CD4-positive, alpha-beta memory T cell (primary cell): ENCODE results near the gene SMNDC1. TPM values are rescaled to one million over a fixed set of nuclear protein-coding genes. Genes with fewer than 3 reads are reported as not detected.

ENCODE experiments used
- CTCF ChIA-PET: fragments of 350-600 bp; sonication (Branson Sonifier 250); formaldehyde crosslinking; loops from one replicate; lab custom pipeline; 2021; ENCODE audit warnings: inconsistent platforms; ENCODE audit not compliant: partially characterized antibody; lab: Charles Lee
- POLR2A ChIA-PET: fragments of 350-600 bp; sonication (Branson Sonifier 250); formaldehyde crosslinking; loops from one replicate; lab custom pipeline; 2021; ENCODE audit not compliant: partially characterized antibody; lab: Charles Lee
- DNase-seq, 5 donors: peaks; one replicate each; pipeline versions ENCODE4 v3.0.0 to v3.0.0-alpha.2; 2020 to 2022; ENCODE audit warnings: mixed read lengths in 1 of 5
- H3K27ac ChIP-seq: one replicate; pipeline ENCODE4 v1.7.0; 2013; ENCODE audit warnings: low read depth, low read length
- H3K27me3 ChIP-seq: 2 replicates; pipeline ENCODE4 v1.7.0; 2013; ENCODE audit warnings: mild to moderate bottlenecking, low read length, moderate library complexity; ENCODE audit not compliant: insufficient read depth
- H3K36me3 ChIP-seq: 2 replicates; pipeline ENCODE4 v1.7.0; 2013; ENCODE audit warnings: mild to moderate bottlenecking, low read length, moderate library complexity; ENCODE audit not compliant: insufficient read depth
- H3K4me1 ChIP-seq: 2 replicates; pipeline ENCODE4 v1.7.0; 2013; ENCODE audit warnings: mild to moderate bottlenecking, low read length, moderate library complexity; ENCODE audit not compliant: insufficient read depth
- H3K4me3 ChIP-seq, 2 donors: one replicate each; pipeline ENCODE4 v1.7.0; 2013; ENCODE audit warnings: low read length in 2 of 2, mild to moderate bottlenecking in 1 of 2
- H3K9me3 ChIP-seq, 2 donors: one replicate each; pipeline ENCODE4 v1.7.0; 2013; ENCODE audit warnings: low read length in 2 of 2, control low read depth in 1 of 2; ENCODE audit not compliant: control insufficient read depth in 1 of 2
- H3K27ac Mint-ChIP-seq, 7 donors: one replicate each; pipeline ENCODE4 v1.8.0; 2020 to 2021; ENCODE audit warnings: mixed read lengths in 7 of 7, mild to moderate bottlenecking in 6 of 7, inconsistent platforms in 3 of 7, moderate library complexity in 3 of 7
- H3K27me3 Mint-ChIP-seq, 2 donors: one replicate each; pipeline ENCODE4 v1.8.0; 2020 to 2021; ENCODE audit warnings: mixed read lengths in 2 of 2
- H3K36me3 Mint-ChIP-seq, 2 donors: one replicate each; pipeline ENCODE4 v1.8.0; 2020 to 2021; ENCODE audit warnings: mixed read lengths in 2 of 2, inconsistent platforms in 1 of 2, mild to moderate bottlenecking in 1 of 2
- H3K4me1 Mint-ChIP-seq, 4 donors: one replicate each; pipeline ENCODE4 v1.8.0; 2020 to 2021; ENCODE audit warnings: mixed read lengths in 4 of 4, mild to moderate bottlenecking in 1 of 4
- H3K4me3 Mint-ChIP-seq, 8 donors: one replicate each; pipeline ENCODE4 v1.8.0; 2020 to 2021; ENCODE audit warnings: mixed read lengths in 8 of 8, mild to moderate bottlenecking in 7 of 8, moderate library complexity in 6 of 8, inconsistent platforms in 3 of 8
- H3K9me3 Mint-ChIP-seq, 8 donors: one replicate each; pipeline ENCODE4 v1.8.0; 2020 to 2021; ENCODE audit warnings: mixed read lengths in 8 of 8, mild to moderate bottlenecking in 5 of 8, inconsistent platforms in 3 of 8, moderate library complexity in 1 of 8
- intact Hi-C: fragments of 100-400 bp; cut with micrococcal nuclease; formaldehyde crosslinking; loops from one replicate; pipeline ENCODE4 v1.15.1; 2023
- polyA plus RNA-seq, 2 donors: library from polyadenylated mRNA; unstranded; fragments of 300-500 nt; fragmentation: Illumina TruSeq; gene quantifications; one replicate each; pipeline ENCODE4 v1.2.3, GENCODE V29; 2021
- total RNA-seq, 2 experiments: library from RNA; stranded (reverse); gene quantifications; one replicate each; pipeline ENCODE4 v1.2.3, GENCODE V29; 2021

Gene SMNDC1
- total and polyA plus RNA-seq, 4 experiments from 2014 or later = 11.3 to 39.3 (median 30.8) TPM

- ChIA-PET POLR2A (no interaction called here), CTCF (interaction anchor here (1.6 kb wide), 1 partner anchor 150 kb away, joined by 4 read pairs; no protein-coding TSS in a partner anchor)
- Mint-ChIP-seq H3K9me3 (peaks cover 0 to 2% (median 0%) of the 10 kb centered on the region in 8 donors), H3K27ac (peak overlapping the region in 1 of 7 donors; percentile 1), H3K4me3 (no peak overlapping the region), H3K27me3 (no peaks in the 10 kb centered on the region), H3K4me1 (peaks cover 6 to 17% (median 15%) of the 10 kb centered on the region in 4 donors), H3K36me3 (no peaks in the 10 kb centered on the region)
- Histone ChIP-seq H3K27ac (no peak overlapping the region), H3K27me3 (no peaks in the 10 kb centered on the region), H3K36me3 (no peaks in the 10 kb centered on the region), H3K4me1 (peaks cover 9% of the 10 kb centered on the region), H3K9me3 (no peaks in the 10 kb centered on the region), H3K4me3 (no peak overlapping the region)
- DNase-seq = no peak
- intact Hi-C loops = no loop called here
Measured at GRCh38 chr10:110349386-110349785, 44.7 kb upstream of the SMNDC1 start.

DNA sequence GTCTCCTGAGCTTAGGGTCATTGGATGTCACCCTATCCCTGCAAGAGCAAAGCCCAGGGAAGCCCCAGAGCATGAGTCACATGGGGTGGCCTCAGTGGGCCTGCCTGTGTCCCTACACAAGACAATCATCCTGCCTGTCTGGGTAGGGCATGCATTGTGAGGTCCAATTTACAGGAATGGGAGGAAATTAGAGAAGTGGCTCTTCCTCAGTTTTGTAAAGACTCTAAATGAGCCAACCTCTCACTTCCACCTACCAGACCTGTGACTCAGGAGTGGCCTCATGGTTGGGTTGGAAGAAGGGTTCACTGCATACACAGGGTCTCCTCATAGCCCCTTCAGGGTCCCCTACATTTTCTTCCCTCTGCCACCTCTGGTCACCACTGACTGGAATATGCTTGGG is 43.6 kb upstream of the SMNDC1 start:
- ChIA-PET CTCF (no interaction called here), POLR2A (no interaction called here)
- Mint-ChIP-seq H3K27ac (no peak overlapping the region), H3K27me3 (peaks cover 0 to 2% of the 10 kb centered on the region in 2 donors), H3K9me3 (peaks cover 0 to 2% (median 0%) of the 10 kb centered on the region in 8 donors), H3K36me3 (no peaks in the 10 kb centered on the region), H3K4me3 (no peak overlapping the region), H3K4me1 (peaks cover 0 to 7% (median 5%) of the 10 kb centered on the region in 4 donors)
- Histone ChIP-seq H3K27me3 (no peaks in the 10 kb centered on the region), H3K9me3 (no peaks in the 10 kb centered on the region), H3K4me3 (no peak overlapping the region), H3K4me1 (no peaks in the 10 kb centered on the region), H3K36me3 (no peaks in the 10 kb centered on the region), H3K27ac (no peak overlapping the region)
- intact Hi-C loops = no loop called here
- no peak for DNase-seq

DNA sequence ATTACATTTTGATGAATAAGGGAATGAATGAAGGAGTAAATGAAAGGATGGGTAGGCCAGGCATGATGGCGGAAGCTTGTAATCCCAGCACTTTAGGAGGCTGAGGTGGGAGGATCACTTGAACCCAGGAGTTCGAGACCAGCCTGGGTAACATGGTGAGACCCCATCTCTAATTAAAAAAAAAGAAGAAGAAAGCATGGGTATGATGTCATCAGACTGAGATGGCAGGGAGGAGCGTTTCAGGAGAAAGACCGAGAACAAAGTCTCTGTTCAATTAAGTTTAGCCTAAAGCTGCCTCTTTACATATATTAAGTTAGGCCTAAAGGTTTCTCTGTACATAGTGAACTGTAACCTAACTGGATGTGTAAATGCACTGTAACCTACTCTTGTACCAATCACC is 42.2 kb upstream of the SMNDC1 start:
- Histone ChIP-seq H3K4me1 (no peaks in the 10 kb centered on the region), H3K27ac (no peak overlapping the region), H3K9me3 (no peaks in the 10 kb centered on the region), H3K4me3 (no peak overlapping the region), H3K27me3 (no peaks in the 10 kb centered on the region), H3K36me3 (no peaks in the 10 kb centered on the region)
- Mint-ChIP-seq H3K36me3 (no peaks in the 10 kb centered on the region), H3K27ac (peak overlapping the region in 1 of 7 donors; percentile 9), H3K9me3 (peaks cover 0 to 2% (median 0%) of the 10 kb centered on the region in 8 donors), H3K4me3 (no peak overlapping the region), H3K4me1 (peaks cover 0 to 4% (median 2%) of the 10 kb centered on the region in 4 donors), H3K27me3 (peaks cover 2% of the 10 kb centered on the region in 2 donors)
- DNase-seq = no peak
- CTCF ChIA-PET = no interaction called here
- intact Hi-C loops = no loop called here
- POLR2A ChIA-PET = interaction anchor here (0.6 kb wide), 1 partner anchor 376 kb away, joined by 3 read pairs; no protein-coding TSS in a partner anchor

DNA sequence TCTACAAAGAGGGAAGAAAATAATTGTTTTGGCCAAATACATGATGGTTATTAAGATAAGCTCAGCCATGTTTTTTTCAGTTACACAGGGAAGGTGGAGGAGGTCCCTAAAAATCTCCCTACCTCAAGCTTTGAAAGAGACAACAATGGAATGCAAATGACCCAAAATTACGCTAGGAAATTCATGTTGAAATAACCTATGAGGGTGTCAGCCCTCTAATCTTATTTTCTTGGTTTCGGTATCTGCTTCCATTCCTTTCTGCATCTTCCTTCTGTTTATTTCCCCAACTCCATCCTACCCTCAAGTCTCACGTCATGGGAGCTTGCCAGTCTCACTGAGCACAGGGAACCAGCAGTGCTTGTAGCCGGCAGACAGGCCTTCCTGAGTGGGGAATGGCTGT is 40.6 kb upstream of the SMNDC1 start:
- DNase-seq = no peak
- POLR2A ChIA-PET = interaction anchor here (0.9 to 1.0 kb wide), 2 partner anchors 10 to 12 kb away, joined by 3 read pairs; no protein-coding TSS in a partner anchor
- Histone ChIP-seq H3K4me3 (no peak overlapping the region), H3K27ac (no peak overlapping the region), H3K9me3 (no peaks in the 10 kb centered on the region), H3K36me3 (no peaks in the 10 kb centered on the region), H3K4me1 (no peaks in the 10 kb centered on the region), H3K27me3 (no peaks in the 10 kb centered on the region)
- intact Hi-C loops = no loop called here
- Mint-ChIP-seq H3K4me1 (peaks cover 0 to 4% (median 2%) of the 10 kb centered on the region in 4 donors), H3K4me3 (no peak overlapping the region), H3K27ac (no peak overlapping the region), H3K36me3 (no peaks in the 10 kb centered on the region), H3K9me3 (peaks cover 0 to 2% (median 0%) of the 10 kb centered on the region in 8 donors), H3K27me3 (peaks cover 2 to 4% of the 10 kb centered on the region in 2 donors)
- CTCF ChIA-PET = interaction anchor here (1.1 to 2.1 kb wide), 3 partner anchors 8 to 11 kb away, joined by 3 to 7 read pairs (median 6); no protein-coding TSS in a partner anchor

DNA sequence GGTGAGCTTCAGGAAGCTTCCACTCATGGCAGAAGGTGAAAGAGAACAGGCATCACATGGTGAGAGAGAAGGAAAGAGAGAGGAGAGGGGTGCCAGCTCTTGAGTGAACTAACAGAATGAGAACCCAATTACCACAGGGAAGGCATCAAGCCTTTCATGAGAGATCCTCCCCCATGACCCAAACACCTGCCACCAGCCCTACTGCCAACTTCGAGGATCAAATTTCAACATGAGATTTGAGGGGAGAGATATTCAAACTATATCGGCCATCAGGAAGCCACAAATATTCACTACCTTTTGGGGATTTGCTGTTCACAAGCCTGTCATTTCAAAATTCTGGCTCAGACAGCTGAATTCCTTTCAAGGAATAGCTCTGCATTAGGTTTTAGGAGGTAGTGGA is 39.9 kb upstream of the SMNDC1 start:
- Mint-ChIP-seq H3K4me3 (no peak overlapping the region), H3K9me3 (peaks cover 0 to 2% (median 0%) of the 10 kb centered on the region in 8 donors), H3K27ac (no peak overlapping the region), H3K27me3 (peaks cover 2 to 7% of the 10 kb centered on the region in 2 donors), H3K36me3 (no peaks in the 10 kb centered on the region), H3K4me1 (peaks cover 0 to 4% (median 1%) of the 10 kb centered on the region in 4 donors)
- H3K27me3 ChIP-seq = no peaks in the 10 kb centered on the region
- no peaks in the 10 kb centered on the region for H3K9me3 ChIP-seq
- POLR2A ChIA-PET = no interaction called here
- intact Hi-C loops = no loop called here
- CTCF ChIA-PET = interaction anchor here (1.1 to 2.1 kb wide), 3 partner anchors 8 to 11 kb away, joined by 3 to 7 read pairs (median 6); no protein-coding TSS in a partner anchor
- DNase-seq = no peak
- no peaks in the 10 kb centered on the region for H3K4me1 ChIP-seq
- H3K27ac ChIP-seq = no peak overlapping the region
- H3K4me3 ChIP-seq = no peak overlapping the region
- H3K36me3 ChIP-seq = no peaks in the 10 kb centered on the region

DNA sequence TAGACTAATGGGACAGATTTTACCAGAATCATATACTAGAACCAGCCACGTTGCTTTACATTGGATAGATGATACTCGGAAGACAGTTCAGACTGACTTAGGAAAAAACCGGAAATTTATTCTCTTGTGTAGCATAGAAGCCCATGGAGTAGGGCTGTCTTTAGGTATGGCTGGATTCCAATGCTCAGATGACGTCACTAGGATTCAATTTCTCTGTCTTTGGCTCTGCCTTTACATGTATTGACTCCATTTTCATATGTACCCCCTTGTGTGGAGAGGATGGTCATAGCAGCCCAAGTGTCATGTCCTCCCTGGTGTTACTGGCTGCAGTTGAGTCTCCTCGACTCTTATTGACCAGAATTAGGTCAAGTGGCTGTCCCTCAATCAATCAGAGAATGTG is 39.2 kb upstream of the SMNDC1 start:
- Mint-ChIP-seq H3K27me3 (peaks cover 2 to 7% of the 10 kb centered on the region in 2 donors), H3K36me3 (no peaks in the 10 kb centered on the region), H3K9me3 (peaks cover 0 to 2% (median 0%) of the 10 kb centered on the region in 8 donors), H3K27ac (no peak overlapping the region), H3K4me1 (peaks cover 0 to 4% (median 1%) of the 10 kb centered on the region in 4 donors), H3K4me3 (no peak overlapping the region)
- no peaks in the 10 kb centered on the region for H3K9me3 ChIP-seq
- DNase-seq = no peak
- intact Hi-C loops = no loop called here
- H3K36me3 ChIP-seq = no peaks in the 10 kb centered on the region
- H3K4me1 ChIP-seq = no peaks in the 10 kb centered on the region
- ChIA-PET POLR2A (no interaction called here), CTCF (no interaction called here)
- no peaks in the 10 kb centered on the region for H3K27me3 ChIP-seq
- H3K27ac ChIP-seq = no peak overlapping the region
- no peak overlapping the region for H3K4me3 ChIP-seq

DNA sequence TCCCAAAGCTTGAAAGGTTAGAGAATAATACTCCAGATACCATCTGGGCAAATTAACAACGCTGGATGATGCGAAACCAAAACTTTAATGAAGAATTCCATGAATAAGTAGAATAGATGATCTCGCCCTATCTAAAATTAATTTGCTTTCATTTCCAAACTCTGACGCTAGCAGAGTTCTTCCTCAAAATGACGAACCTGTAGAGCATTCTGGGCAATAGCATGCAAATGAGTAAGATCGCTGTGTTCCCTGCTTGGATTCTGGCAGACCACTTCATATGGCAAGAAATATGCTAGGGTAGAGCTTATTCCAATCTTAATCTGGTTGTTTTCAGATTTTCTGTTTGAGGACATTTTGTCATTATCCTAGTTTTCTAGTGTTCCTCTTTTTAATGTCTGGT is 36.1 kb upstream of the SMNDC1 start:
- CTCF ChIA-PET = no interaction called here
- Mint-ChIP-seq H3K4me1 (peaks cover 0 to 6% (median 4%) of the 10 kb centered on the region in 4 donors), H3K9me3 (peaks cover 0 to 2% (median 0%) of the 10 kb centered on the region in 8 donors), H3K27ac (no peak overlapping the region), H3K36me3 (no peaks in the 10 kb centered on the region), H3K27me3 (peaks cover 2 to 7% of the 10 kb centered on the region in 2 donors), H3K4me3 (no peak overlapping the region)
- Histone ChIP-seq H3K27ac (no peak overlapping the region), H3K4me1 (peaks cover 5% of the 10 kb centered on the region), H3K9me3 (no peaks in the 10 kb centered on the region), H3K4me3 (no peak overlapping the region), H3K36me3 (no peaks in the 10 kb centered on the region), H3K27me3 (no peaks in the 10 kb centered on the region)
- DNase-seq = no peak
- POLR2A ChIA-PET = no interaction called here
- intact Hi-C loops = no loop called here
